Pancreas (tissue), 10 donors: ENCODE measurements around the gene MRPL33. TPM values are rescaled to one million over a fixed set of nuclear protein-coding genes. Genes with fewer than 3 reads are reported as not detected.

Experiments
- ATAC-seq, 4 donors: fragments of 200-7000 bp; cut with Tn5 transposase; one replicate each; pipeline versions ENCODE4 v1.8.0 to v1.9.1; 2020; ENCODE audit warnings: mild to moderate bottlenecking in 4 of 4, moderate library complexity in 4 of 4
- DNase-seq, 6 donors: peaks; one replicate each; pipeline ENCODE4 v3.0.0-alpha.2; 2020
- FAIRE-seq: peaks from 2 replicates; lab custom pipeline; 2012; peaks lifted over from hg19 to GRCh38; lab: Jason Lieb, UNC
- H3K27ac ChIP-seq, 4 donors: fragments of 200-600 bp; sonication (generic); 1 replicate in 3 of 4; 2 replicates in 1 of 4; pipeline versions ENCODE4 v1.5.0 to v1.8.0; 2020
- H3K27me3 ChIP-seq, 4 donors: fragments of 200-600 bp; one replicate each; pipeline ENCODE4 v1.8.0; 2021
- H3K36me3 ChIP-seq, 3 donors: fragments of 200-600 bp; sonication (generic) in 1 of 3; one replicate each; pipeline versions ENCODE4 v1.5.0 to v1.8.0; 2020 to 2021
- H3K4me1 ChIP-seq, 3 donors: fragments of 200-600 bp; one replicate each; pipeline ENCODE4 v1.8.0; 2021
- H3K4me3 ChIP-seq, 4 donors: fragments of 200-600 bp; sonication (generic) in 2 of 4; one replicate each; pipeline versions ENCODE4 v1.5.0 to v1.8.0; 2020 to 2021
- H3K9me3 ChIP-seq, 4 donors: fragments of 200-600 bp; one replicate each; pipeline ENCODE4 v1.8.0; 2021
- CTCF ChIP-seq, 4 donors: fragments of 200-600 bp; sonication (generic) in 3 of 4; IDR thresholded peaks; one replicate each; pipeline versions ENCODE4 v1.5.0 to v1.8.0; 2021; ENCODE audit warnings: antibody characterized with exemption in 4 of 4
- WGBS, 2 donors: extraction: QIAGEN DNeasy Blood & Tissue Kit; methylation state at CpG; one replicate each; pipeline ENCODE4 v1.1.7; 2013; 5-methylcytosine and 5-hydroxymethylcytosine counted together
- intact Hi-C, 3 donors: fragments of 100-400 bp; cut with DNase I; formaldehyde crosslinking; loops; one replicate each; pipeline versions ENCODE4 v1.11.1 to v1.14.2; 2022
- polyA plus RNA-seq, 2 donors: library from polyadenylated mRNA; stranded (reverse); fragments of 200-250 nt; gene quantifications; one replicate each; pipeline ENCODE4 v1.2.3, GENCODE V29; 2013
- total RNA-seq, 6 donors: library from RNA; stranded (reverse); fragmentation: NEBNext Ultra II Directional in 4 of 6; extraction: Animal tissue kit (Norgen Biotek cat#: 25700) in 4 of 6; gene quantifications; one replicate each; pipeline versions ENCODE4 v1.2.1 to v1.2.4, GENCODE V29; 2021 to 2023
- donor health status: healthy with polysubstance abuse.
- donor health status: DM: no; HTN: no; CAD: no; lungs with moderate emphysema.
- donor health status: DM: no; HTN: no; CAD: no.
- donor health status: control.
- donor health status: control.
- donor health status: Bipolar disorder and iron deficiency.
- donor health status: DM: yes; HTN: yes; CAD: no.
- donor health status: DM: no; HTN: no; CAD: no.
- donor health status: DM: no; HTN: no; CAD: no.
- donor health status: DM: yes; HTN: yes; CAD: no.

Gene MRPL33
- total and polyA plus RNA-seq, 8 donors: 17.8 to 120 (median 27.7) TPM

DNA sequence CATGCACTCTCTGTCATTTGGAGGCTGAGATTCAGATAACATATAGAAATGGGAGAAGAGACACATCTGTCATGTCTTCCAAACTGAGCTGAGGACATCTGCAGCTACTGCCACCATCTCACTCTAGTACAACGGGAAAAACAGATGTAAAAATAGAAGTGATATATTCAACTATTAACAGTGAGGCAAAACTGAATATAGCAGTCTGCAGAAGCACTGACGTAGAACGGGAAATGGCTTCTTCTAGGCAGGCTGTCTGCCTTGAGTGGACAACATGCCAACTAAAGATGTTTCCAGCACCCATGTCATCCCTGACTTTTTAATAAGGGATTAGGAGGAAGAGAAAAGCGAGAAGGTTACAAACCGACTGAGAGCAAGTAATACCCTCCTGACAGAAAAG, 51.6 kb downstream of the MRPL33 start:
- 89 to 93% methylated on average over 5 of the region's 5 CpGs for WGBS, 2 donors
- H3K4me3 ChIP-seq: no peak overlapping the region
- no peak for FAIRE-seq
- no peak overlapping the region for H3K27ac ChIP-seq
- no peak for ATAC-seq
- no peaks in the 10 kb centered on the region for H3K9me3 ChIP-seq
- no peaks in the 10 kb centered on the region for H3K4me1 ChIP-seq
- H3K27me3 ChIP-seq: no peaks in the 10 kb centered on the region
- no peak for TF ChIP-seq CTCF (IDR thresholded peaks at IDR 0.05)
- DNase-seq: no peak
- no peaks in the 10 kb centered on the region for H3K36me3 ChIP-seq
- intact Hi-C loops: no loop called here

DNA sequence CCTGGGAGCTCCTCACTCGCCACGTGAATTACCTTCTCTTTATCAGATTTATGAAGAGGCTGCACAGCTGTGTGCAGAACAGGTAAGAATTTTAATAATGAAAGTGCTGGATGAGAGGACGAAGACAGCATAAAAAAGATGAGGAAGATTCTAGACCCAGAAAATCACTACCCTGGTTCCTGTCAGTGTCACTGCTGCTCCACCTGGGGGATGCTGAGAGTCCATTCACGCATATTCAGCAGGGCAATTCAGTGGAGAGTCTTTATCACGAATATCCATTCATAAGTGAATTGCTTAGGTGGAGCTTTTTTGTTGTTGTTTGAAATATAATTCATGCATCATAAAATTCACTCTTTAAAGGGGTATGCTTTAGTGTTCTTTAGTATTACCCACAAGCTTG, 52.0 kb downstream of the MRPL33 start:
- no peaks in the 10 kb centered on the region for H3K36me3 ChIP-seq
- intact Hi-C loops: no loop called here
- H3K27ac ChIP-seq: no peak overlapping the region
- no peaks in the 10 kb centered on the region for H3K27me3 ChIP-seq
- no peaks in the 10 kb centered on the region for H3K9me3 ChIP-seq
- DNase-seq (no peak), FAIRE-seq (no peak), ATAC-seq (no peak)
- TF ChIP-seq CTCF (IDR thresholded peaks at IDR 0.05): no peak
- H3K4me3 ChIP-seq: no peak overlapping the region
- H3K4me1 ChIP-seq: no peaks in the 10 kb centered on the region
- 90 to 95% methylated on average over 5 of the region's 5 CpGs for WGBS, 2 donors

- ATAC-seq (no peak), FAIRE-seq (no peak), DNase-seq (no peak)
- no peak for TF ChIP-seq CTCF (IDR thresholded peaks at IDR 0.05)
- Histone ChIP-seq H3K36me3 (no peaks in the 10 kb centered on the region), H3K27ac (no peak overlapping the region), H3K9me3 (no peaks in the 10 kb centered on the region), H3K4me1 (no peaks in the 10 kb centered on the region), H3K27me3 (no peaks in the 10 kb centered on the region), H3K4me3 (no peak overlapping the region)
- intact Hi-C loops: no loop called here
- WGBS, 2 donors: 97 to 100% methylated on average over 1 of the region's 1 CpG
Measured at GRCh38 chr2:27824401-27824800, 52.9 kb downstream of the MRPL33 start.

DNA sequence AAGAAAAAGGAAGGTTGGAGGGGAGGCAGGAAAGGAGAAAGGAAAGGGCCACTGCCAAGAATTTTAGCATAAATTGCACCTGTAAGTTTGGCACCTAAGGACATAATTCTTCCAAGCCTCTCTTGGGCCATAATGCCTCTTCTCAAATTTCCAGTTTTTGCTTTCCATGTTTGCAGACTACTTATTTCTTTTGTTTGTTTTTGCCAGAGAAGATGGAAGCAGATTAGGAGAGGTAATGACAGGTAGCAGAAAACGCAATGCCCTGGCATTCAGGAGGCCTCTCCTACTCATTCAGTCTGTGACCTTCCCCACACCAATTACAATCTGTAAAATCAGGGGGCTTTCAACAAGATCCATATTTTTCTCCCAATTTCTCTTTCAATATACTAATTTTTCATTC, 56.8 kb downstream of the MRPL33 start:
- ATAC-seq (no peak), FAIRE-seq (no peak), DNase-seq (no peak)
- Histone ChIP-seq H3K4me3 (no peak overlapping the region), H3K4me1 (no peaks in the 10 kb centered on the region), H3K36me3 (no peaks in the 10 kb centered on the region), H3K27me3 (no peaks in the 10 kb centered on the region), H3K27ac (no peak overlapping the region), H3K9me3 (no peaks in the 10 kb centered on the region)
- intact Hi-C loops: no loop called here
- TF ChIP-seq CTCF (IDR thresholded peaks at IDR 0.05): no peak
- 53 to 70% methylated on average over 1 of the region's 1 CpG for WGBS, 2 donors

Other genes with a start within 250 kb of the MRPL33 start
- 10 to 100 TPM in 3 of 6 donors, 1 to 10 TPM in 3; 6.8 to 20.5 (median 10.0) TPM for gene ZNF512, start 188.7 kb upstream of the MRPL33 start, total RNA-seq
- gene ZNF512, start 188.7 kb upstream of the MRPL33 start, polyA plus RNA-seq: 10 to 100 TPM in 1 of 2 donors, 1 to 10 TPM in 1; 6.1 to 13.7 TPM
- 1 to 10 TPM; 1.1 to 3.1 (median 1.8) TPM for gene CCDC121, start 142.7 kb upstream of the MRPL33 start, total RNA-seq
- 1 to 10 TPM; 1.6 to 2.0 TPM for gene CCDC121, start 142.7 kb upstream of the MRPL33 start, polyA plus RNA-seq
- gene GPN1, start 142.7 kb upstream of the MRPL33 start, total RNA-seq: 10 to 100 TPM in 5 of 6 donors, 1 to 10 TPM in 1; 8.2 to 17.0 (median 12.0) TPM
- gene GPN1, start 142.7 kb upstream of the MRPL33 start, polyA plus RNA-seq: 10 to 100 TPM in 1 of 2 donors, 1 to 10 TPM in 1; 7.9 to 15.5 TPM
- gene SUPT7L, start 108.1 kb upstream of the MRPL33 start, total RNA-seq: 10 to 100 TPM in 3 of 6 donors, 1 to 10 TPM in 3; 8.0 to 18.1 (median 9.9) TPM
- 10 to 100 TPM; 22.5 to 32.4 TPM for gene SUPT7L, start 108.1 kb upstream of the MRPL33 start, polyA plus RNA-seq
- gene SLC4A1AP, start 107.8 kb upstream of the MRPL33 start, total RNA-seq: 10 to 100 TPM in 1 of 6 donors, 1 to 10 TPM in 5; 5.1 to 12.1 (median 8.1) TPM
- 10 to 100 TPM in 1 of 2 donors, 1 to 10 TPM in 1; 7.7 to 12.6 TPM for gene SLC4A1AP, start 107.8 kb upstream of the MRPL33 start, polyA plus RNA-seq
- gene RBKS, start 118.7 kb downstream of the MRPL33 start, total RNA-seq: 1 to 10 TPM; 1.8 to 3.4 (median 2.4) TPM
- gene RBKS, start 118.7 kb downstream of the MRPL33 start, polyA plus RNA-seq: 1 to 10 TPM; 1.5 to 3.9 TPM
- gene BABAM2, start 119.0 kb downstream of the MRPL33 start, total RNA-seq: 10 to 100 TPM; 12.7 to 21.3 (median 16.3) TPM
- 10 to 100 TPM in 1 of 2 donors, 1 to 10 TPM in 1; 9.4 to 15.5 TPM for gene BABAM2, start 119.0 kb downstream of the MRPL33 start, polyA plus RNA-seq